Measurements from ENCODE around the gene FREM1.

The FREM1 gene

DNA sequence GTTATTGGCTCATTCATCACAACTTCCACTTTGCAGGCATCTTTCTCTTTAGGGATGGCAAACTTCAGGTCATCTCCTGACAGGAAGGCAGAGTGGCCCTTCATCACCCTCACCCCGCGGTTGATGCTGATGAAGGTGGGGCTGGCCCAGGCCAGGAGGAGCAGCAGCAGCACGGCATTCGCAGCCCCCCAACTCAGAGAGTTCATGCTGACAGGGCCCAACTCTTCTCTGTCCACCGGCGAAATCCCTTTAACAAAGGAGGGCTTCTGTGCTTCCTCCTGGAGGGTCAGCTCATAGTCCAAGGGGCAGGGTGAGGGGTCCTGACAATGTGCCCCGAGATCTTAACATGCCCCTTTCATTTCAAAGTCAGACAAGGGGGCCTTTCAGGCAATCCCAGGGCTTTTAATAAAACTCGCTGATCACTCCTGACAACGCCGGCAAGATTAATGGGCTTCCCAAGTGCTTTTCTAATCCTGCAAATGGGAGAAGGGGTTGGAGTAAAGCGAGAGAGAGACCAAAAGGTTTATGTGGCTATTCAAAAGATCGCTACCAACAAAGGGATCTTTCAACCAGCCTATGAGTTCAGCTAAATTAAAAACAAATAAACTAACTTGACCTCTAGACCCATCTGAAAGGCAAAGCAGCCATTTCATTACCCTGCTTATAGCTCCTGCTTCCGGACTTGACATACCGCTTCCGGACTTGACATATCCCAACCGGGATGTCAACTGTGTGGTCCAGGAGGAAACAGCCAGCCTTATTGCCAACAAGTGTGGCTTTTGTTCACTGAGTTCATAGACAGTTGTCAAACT lies 41.2 kb downstream of the FREM1 start:
- no peak for DNase-seq (ENCODE audit: low spot score)

DNA sequence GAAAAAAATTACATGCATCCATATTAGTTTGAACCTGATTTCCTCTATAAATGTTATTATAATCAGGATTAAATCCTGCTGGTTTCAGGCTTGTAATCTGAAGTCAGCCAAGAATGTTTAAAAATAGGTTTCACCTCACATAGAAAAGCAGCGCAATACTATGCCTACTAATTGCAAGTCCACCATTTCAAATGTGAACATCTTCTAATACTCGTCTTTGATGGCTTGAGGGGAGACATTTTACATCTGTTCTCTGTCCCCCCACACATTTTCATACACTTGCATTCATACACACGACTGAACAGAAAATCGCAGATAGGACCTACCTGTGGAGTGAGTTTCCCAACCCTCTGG lies 41.8 kb downstream of the FREM1 start:
- no peak for DNase-seq (ENCODE audit: low spot score)

DNA sequence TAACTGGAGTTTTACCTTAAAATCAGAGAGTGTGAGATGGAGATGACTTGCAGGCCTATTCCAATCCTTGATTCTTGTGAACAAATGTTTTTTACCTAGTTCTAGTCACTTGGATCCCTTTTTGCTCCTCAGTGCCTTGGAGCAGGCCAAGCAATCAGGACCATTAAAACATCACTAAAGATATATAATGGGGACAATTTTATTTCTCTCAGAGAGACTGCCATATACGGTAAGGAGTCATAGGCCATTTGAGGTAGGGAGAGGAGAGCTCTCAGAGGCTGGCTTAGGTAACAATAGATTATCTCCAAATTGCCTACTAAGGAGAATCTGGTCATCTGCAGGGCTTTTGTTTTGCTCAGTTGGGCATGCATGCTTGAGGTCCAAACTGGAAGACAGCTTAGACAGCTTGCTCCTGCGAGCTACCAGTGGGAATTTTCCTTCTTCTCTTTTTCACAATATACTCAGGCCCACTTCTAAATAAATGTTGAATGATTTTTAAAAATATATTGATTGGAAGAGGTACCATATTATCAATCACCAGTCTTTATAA lies 44.0 kb downstream of the FREM1 start:
- DNase-seq (ENCODE audit: low spot score) = no peak

- no peak for DNase-seq (ENCODE audit: low spot score)
Measured at GRCh38 chr9:14864309-14864708, 45.9 kb downstream of the FREM1 start.

GRCh38 chr9:14863402-14863801 lies 46.8 kb downstream of the FREM1 start:
- DNase-seq (ENCODE audit: low spot score) = no peak

GRCh38 chr9:14857449-14858305 lies 52.6 kb downstream of the FREM1 start:
- DNase-seq (ENCODE audit: low spot score) = no peak

- no peak for DNase-seq (ENCODE audit: low spot score)
Measured at GRCh38 chr9:14849851-14850250, 60.4 kb downstream of the FREM1 start.

DNA sequence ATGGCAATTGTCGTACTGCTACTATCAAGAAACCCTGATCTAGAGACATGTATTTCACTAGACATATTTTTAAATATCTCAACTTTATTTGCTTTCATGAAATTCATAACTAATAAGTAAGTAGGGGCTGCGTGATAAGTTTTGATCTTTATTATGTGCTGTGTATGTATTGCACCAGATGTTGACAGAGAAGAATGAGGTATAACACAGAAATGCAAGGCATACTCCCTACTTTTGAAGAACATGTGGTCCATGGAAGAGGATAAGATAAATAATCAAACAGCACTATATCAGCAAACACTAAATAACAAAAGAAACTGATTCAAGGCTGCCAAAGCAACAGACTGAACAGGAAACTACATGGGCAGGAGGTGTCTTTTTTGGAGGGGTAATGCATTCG lies 60.9 kb downstream of the FREM1 start:
- DNase-seq (ENCODE audit: low spot score) = no peak

GRCh38 chr9:14846871-14847311 lies 63.3 kb downstream of the FREM1 start:
- peak; percentile 31 for DNase-seq (ENCODE audit: low spot score)

GRCh38 chr9:14843163-14843562 lies 67.1 kb downstream of the FREM1 start:
- no peak for DNase-seq (ENCODE audit: low spot score)

DNA sequence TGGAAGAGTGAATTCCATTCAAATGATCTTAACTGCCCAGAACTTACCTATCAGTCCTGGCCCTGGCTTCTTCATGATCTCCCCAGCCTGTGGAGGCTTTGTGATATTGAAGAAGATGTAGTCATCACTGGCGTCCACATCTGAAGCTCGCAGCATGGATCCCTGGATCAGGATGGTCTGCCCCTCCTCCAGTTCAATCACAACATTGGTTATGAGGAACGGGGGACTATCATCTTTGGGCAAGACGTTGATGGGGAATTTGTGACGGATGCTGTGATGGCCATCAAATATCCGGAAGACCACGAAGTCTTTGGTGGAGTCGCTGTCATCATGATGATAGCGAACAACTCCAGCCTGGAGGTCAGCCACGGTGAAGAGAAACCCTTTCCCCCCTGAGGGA lies 68.0 kb downstream of the FREM1 start:
- no peak for DNase-seq (ENCODE audit: low spot score)

GRCh38 chr9:14838701-14839100 lies 71.5 kb downstream of the FREM1 start:
- DNase-seq (ENCODE audit: low spot score) = no peak

DNA sequence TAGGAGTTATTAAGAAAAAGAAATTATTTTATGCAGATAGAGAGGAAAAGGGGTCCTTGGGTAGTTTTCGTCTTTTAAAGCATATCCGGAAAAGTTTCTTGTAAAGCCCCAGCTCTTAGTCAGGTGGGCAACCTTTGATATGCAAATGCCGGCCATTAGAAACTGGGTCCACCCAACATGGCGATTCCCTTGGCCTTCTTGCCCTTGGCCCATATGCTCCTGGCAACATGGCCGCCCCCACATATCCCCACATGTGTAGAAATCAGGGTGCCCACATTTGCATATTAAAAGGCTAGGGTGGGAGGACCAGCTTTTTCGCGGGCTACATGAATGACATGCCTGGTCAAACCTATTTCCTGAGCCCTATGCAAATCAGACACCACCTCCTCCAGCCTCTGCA lies 73.3 kb downstream of the FREM1 start:
- no peak for DNase-seq (ENCODE audit: low spot score)

DNA sequence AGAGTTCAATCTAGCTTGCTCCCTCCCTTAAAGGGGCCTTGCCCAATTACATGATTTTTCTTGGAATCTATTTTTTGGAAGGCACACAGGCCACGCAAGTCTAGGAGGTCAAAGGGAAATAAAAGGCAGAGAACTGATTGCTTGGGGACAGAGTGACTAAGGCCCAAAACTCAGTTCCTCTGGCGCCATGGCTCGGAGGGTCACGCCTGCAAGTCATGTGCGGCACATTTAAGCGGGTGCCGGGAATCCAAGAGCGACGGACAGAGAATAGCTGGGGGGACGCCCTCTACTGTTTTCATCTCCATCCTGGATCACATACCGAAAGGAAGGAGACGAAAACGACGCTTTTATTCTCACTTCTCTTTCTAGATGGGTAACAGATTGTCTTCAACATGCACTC lies 78.6 kb downstream of the FREM1 start:
- DNase-seq (ENCODE audit: low spot score) = no peak

GRCh38 chr9:14831074-14831473 lies 79.2 kb downstream of the FREM1 start:
- DNase-seq (ENCODE audit: low spot score) = no peak

DNA sequence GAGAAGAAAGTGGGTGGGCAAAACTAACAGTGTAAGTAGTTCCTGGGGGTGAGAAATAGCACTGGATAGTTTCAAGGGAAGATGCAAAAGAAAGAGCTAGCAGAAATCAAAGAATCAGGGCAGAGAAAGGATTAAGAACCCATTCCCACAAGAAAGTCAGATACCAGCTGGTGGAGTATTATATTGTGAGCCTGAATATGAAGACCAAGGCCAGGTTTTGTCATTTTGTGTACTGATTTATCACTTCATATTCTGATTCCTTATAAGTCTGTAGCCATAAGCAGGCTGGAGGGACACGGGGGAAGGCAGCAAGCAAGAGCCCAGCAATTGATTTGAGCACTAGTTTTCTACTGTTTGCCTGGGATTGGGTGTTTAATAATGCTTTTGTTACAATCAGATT lies 80.2 kb downstream of the FREM1 start:
- DNase-seq (ENCODE audit: low spot score) = no peak

DNA sequence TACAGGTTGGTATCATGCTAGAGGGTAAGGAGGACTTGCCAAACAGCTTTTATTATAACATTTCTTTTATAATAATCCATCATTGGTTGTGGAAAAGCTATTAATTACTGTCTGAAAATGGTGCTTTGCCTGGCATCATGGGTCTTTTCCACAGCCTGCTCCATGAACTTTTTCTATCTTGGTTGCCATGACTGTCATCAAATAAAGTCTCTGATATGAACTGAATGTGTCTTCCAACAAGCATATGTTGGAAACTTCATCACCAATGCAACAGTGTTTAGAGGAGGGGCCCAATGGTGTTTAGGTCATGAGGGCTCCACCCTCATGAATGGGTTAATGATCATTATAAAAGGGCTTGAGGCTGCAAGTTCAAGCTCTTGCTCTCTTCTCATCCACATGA lies 81.0 kb downstream of the FREM1 start:
- no peak for DNase-seq (ENCODE audit: low spot score)

DNA sequence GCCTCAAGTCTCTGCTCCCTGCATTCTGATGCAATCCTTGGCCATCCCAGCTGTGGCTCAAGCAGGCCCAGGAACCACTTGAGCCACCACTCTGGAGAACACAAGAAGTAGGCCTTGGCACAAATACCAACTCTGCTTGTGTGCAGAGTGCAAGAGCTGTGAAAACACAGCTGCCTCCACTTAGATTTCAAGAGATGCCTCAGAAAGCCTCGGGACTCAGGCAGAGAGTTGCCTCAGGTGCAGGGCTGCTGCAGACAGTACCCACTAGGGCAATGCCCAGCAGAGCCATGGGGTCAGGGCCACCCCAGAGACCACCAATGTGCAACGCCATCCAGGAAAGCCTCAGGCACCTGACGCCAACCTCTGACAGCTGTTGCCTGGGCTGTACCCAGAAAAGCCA lies 82.4 kb downstream of the FREM1 start:
- DNase-seq (ENCODE audit: low spot score) = no peak

- DNase-seq (ENCODE audit: low spot score) = no peak
Measured at GRCh38 chr9:14824481-14824880, 85.7 kb downstream of the FREM1 start.

DNA sequence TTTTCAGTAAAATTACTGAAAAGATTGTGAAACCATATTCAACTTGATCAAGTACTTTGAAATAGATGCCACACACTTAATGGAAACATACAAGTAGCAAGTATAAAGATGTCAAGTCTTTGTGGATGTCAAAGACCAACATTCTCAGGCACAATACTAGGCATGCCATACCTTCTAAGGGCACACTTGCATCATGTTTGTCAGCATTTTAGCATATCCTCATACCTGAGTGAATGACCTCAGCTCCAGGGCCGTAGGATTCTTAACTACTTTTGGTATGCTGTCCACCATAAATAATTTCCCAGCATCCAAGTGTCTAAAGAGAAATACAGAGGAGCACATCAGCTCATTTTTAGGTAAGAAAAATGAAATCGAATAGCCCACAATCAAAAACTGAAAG lies 86.4 kb downstream of the FREM1 start:
- DNase-seq (ENCODE audit: low spot score) = no peak

DNA sequence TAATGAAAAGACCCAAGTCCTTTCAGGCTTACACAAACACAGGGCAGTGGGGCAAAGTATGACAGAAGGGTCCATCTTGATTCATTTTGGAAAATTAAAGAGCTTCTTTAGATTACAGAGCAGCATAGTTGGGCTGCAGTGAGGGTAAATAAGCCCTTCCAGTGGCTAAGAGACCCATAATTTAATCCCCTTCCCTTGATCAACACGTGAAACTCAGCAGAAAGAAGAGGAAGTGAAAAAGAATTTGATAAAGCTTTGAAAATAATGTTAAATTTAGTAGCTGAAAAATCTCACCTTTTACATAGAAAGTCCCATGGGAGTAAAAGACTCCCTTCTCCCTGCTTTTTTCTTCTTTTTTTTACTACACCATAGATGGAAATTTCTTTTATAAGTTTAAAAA lies 87.6 kb downstream of the FREM1 start:
- DNase-seq (ENCODE audit: low spot score) = no peak

DNA sequence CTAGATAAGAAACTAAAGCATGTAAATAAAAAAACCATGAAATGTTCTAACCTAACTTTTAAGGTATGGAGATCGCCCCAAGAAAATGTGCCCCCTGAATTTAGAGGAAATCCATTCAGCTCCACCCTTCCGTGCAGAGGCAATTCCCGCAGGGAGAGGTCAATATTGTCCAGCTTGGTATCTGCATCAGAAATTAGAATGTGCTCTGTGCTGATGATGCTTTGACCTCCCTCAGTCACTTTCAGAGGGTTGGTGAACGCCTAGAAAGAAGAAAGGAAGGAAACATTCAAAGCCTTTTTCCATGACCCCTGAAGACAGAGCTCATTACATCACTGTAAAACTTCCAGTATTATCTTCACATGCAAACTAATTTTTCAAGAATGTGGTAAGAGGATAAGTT lies 91.0 kb downstream of the FREM1 start:
- no peak for DNase-seq (ENCODE audit: low spot score)

DNA sequence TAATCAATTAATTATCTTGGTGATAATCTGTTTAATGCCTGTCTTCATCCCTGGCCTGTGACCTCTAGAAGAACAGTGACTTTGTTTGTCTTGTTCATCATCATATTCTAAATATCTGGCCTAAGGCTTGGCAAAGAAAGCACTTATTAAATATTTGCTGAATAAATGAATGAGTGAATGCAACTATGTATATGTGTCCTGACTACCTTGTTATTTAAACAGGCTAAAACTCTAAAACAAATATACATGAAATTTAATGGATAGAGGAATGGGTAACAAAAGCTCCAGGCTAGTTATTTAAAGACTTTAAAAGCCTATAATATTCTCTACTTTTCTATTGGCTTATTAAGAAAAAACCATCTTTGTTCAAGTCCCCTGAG lies 96.0 kb downstream of the FREM1 start:
- DNase-seq (ENCODE audit: low spot score) = no peak
